WTC11 (cell line): ENCODE results near the gene DISC1. TPM values are rescaled to one million over a fixed set of nuclear protein-coding genes. Genes with fewer than 3 reads are reported as not detected.
A peak's percentile ranks its signal among the peaks of the same experiment; 100 is the strongest.

Experiments used
- ATAC-seq: fragments of 200-7000 bp; cut with Tn5 transposase; 2 replicates; pipeline ENCODE4 v1.10.0; 2021; ENCODE audit warnings: mild to moderate bottlenecking, moderate library complexity
- CTCF ChIA-PET: fragments of 300-600 bp; sonication (Branson Sonifier 250); formaldehyde crosslinking; loops from one replicate; lab custom pipeline; 2021; ENCODE audit warnings: antibody characterized with exemption; lab: Charles Lee
- POLR2A ChIA-PET: fragments of 350-600 bp; sonication (Branson Sonifier 250); formaldehyde crosslinking; loops from one replicate; lab custom pipeline; 2021; ENCODE audit warnings: antibody characterized with exemption; lab: Charles Lee
- DNase-seq: peaks from one replicate; pipeline ENCODE4 v3.0.0; 2021; ENCODE audit warnings: low spot score
- H3K27ac Mint-ChIP-seq: 2 replicates; pipeline ENCODE4 v1.8.0; 2021; ENCODE audit warnings: mixed read lengths
- H3K27me3 Mint-ChIP-seq: 2 replicates; pipeline ENCODE4 v1.8.0; 2021; ENCODE audit warnings: low read depth, mild to moderate bottlenecking, moderate library complexity, mixed read lengths
- H3K36me3 Mint-ChIP-seq: 2 replicates; pipeline ENCODE4 v1.8.0; 2021; ENCODE audit warnings: mixed read lengths
- H3K4me1 Mint-ChIP-seq: 2 replicates; pipeline ENCODE4 v1.8.0; 2022; ENCODE audit warnings: mixed read lengths
- H3K4me3 Mint-ChIP-seq: 2 replicates; pipeline ENCODE4 v1.8.0; 2021; ENCODE audit warnings: mild to moderate bottlenecking, moderate library complexity, mixed read lengths
- H3K9me3 Mint-ChIP-seq: 2 replicates; pipeline ENCODE4 v1.8.0; 2021; ENCODE audit warnings: mixed read lengths
- ATF2 ChIP-seq: sonication (generic); formaldehyde crosslinking; IDR thresholded peaks from 2 replicates; pipeline ENCODE4 v1.8.1; 2022; ENCODE audit warnings: low read depth, missing genetic modification reagents, borderline replicate concordance
- CDX4 ChIP-seq: fragments of 250-450 bp; sonication (Bioruptor Pico); IDR thresholded peaks from 2 replicates; pipeline ENCODE4 v1.9.0; 2021; ENCODE audit warnings: moderate library complexity, mild to moderate bottlenecking, inconsistent platforms, borderline replicate concordance
- ELF4 ChIP-seq: sonication (generic); formaldehyde crosslinking; IDR thresholded peaks from 2 replicates; pipeline ENCODE4 v1.8.1; 2022; ENCODE audit warnings: low read depth, mild to moderate bottlenecking, moderate library complexity, missing genetic modification reagents
- ERG ChIP-seq: fragments of 250-450 bp; sonication (Bioruptor Pico); IDR thresholded peaks from 2 replicates; pipeline ENCODE4 v1.8.0; 2021; ENCODE audit warnings: mild to moderate bottlenecking
- GABPB1 ChIP-seq: sonication (generic); formaldehyde crosslinking; IDR thresholded peaks from 2 replicates; pipeline ENCODE4 v1.8.1; 2023; ENCODE audit warnings: mild to moderate bottlenecking, missing genetic modification reagents
- GRHL2 ChIP-seq: fragments of 250-450 bp; sonication (Bioruptor Pico); IDR thresholded peaks from 2 replicates; pipeline ENCODE4 v1.8.0; 2022; ENCODE audit warnings: mild to moderate bottlenecking, moderate library complexity; ENCODE audit not compliant: insufficient replicate concordance, severe bottlenecking
- HMGA2 ChIP-seq: fragments of 250-450 bp; sonication (Bioruptor Pico); IDR thresholded peaks from 2 replicates; pipeline ENCODE4 v1.4.0; 2021; ENCODE audit warnings: mild to moderate bottlenecking, moderate library complexity
- MYBL2 ChIP-seq: sonication (generic); formaldehyde crosslinking; IDR thresholded peaks from 2 replicates; pipeline ENCODE4 v1.8.1; 2023; ENCODE audit warnings: mild to moderate bottlenecking, moderate library complexity, missing genetic modification reagents
- NFATC4 ChIP-seq: fragments of 250-450 bp; sonication (Bioruptor Pico); IDR thresholded peaks from 2 replicates; pipeline ENCODE4 v1.9.0; 2021; ENCODE audit warnings: mild to moderate bottlenecking
- NFE2L1 ChIP-seq: sonication (generic); formaldehyde crosslinking; IDR thresholded peaks from 2 replicates; pipeline ENCODE4 v1.8.1; 2023; ENCODE audit warnings: missing genetic modification reagents
- NR1H2 ChIP-seq: sonication (generic); formaldehyde crosslinking; IDR thresholded peaks from 2 replicates; pipeline ENCODE4 v1.9.0; 2021; ENCODE audit warnings: mild to moderate bottlenecking, moderate library complexity, missing genetic modification reagents
- NR2C2 ChIP-seq: sonication (generic); formaldehyde crosslinking; IDR thresholded peaks from 2 replicates; pipeline ENCODE4 v1.8.0; 2022; ENCODE audit warnings: mild to moderate bottlenecking, missing genetic modification reagents
- NR3C1 ChIP-seq: sonication (generic); formaldehyde crosslinking; conservative IDR thresholded peaks from 2 replicates; pipeline ENCODE4 v1.8.1; 2023; ENCODE audit warnings: low read depth, mild to moderate bottlenecking, missing genetic modification reagents
- RELA ChIP-seq: sonication (generic); formaldehyde crosslinking; IDR thresholded peaks from 2 replicates; pipeline ENCODE4 v1.8.1; 2022; ENCODE audit warnings: missing genetic modification reagents, mild to moderate bottlenecking, borderline replicate concordance
- RORB ChIP-seq: fragments of 250-450 bp; sonication (Bioruptor Pico); IDR thresholded peaks from 2 replicates; pipeline ENCODE4 v1.9.0; 2021; ENCODE audit warnings: mild to moderate bottlenecking
- SMAD4 ChIP-seq: sonication (generic); formaldehyde crosslinking; IDR thresholded peaks from 2 replicates; pipeline ENCODE4 v1.8.0; 2022; ENCODE audit warnings: mild to moderate bottlenecking, missing genetic modification reagents
- SOX15 ChIP-seq: fragments of 250-450 bp; sonication (Bioruptor Pico); IDR thresholded peaks from 2 replicates; pipeline ENCODE4 v1.9.0; 2021; ENCODE audit warnings: mild to moderate bottlenecking
- SP1 ChIP-seq: sonication (generic); formaldehyde crosslinking; conservative IDR thresholded peaks from 2 replicates; pipeline ENCODE4 v1.8.1; 2022; ENCODE audit warnings: missing genetic modification reagents
- STAT6 ChIP-seq: sonication (generic); formaldehyde crosslinking; conservative IDR thresholded peaks from 2 replicates; pipeline ENCODE4 v1.8.1; 2023; ENCODE audit warnings: mild to moderate bottlenecking, low read depth, missing genetic modification reagents, moderate library complexity
- TEAD4 ChIP-seq: sonication (generic); formaldehyde crosslinking; IDR thresholded peaks from 2 replicates; pipeline ENCODE4 v1.8.0; 2022; ENCODE audit warnings: mild to moderate bottlenecking, missing genetic modification reagents
- TP53 ChIP-seq: sonication (generic); formaldehyde crosslinking; IDR thresholded peaks from 2 replicates; pipeline ENCODE4 v1.8.1; 2023; ENCODE audit warnings: mild to moderate bottlenecking, missing genetic modification reagents
- USF1 ChIP-seq: sonication (generic); formaldehyde crosslinking; IDR thresholded peaks from 2 replicates; pipeline ENCODE4 v1.8.0; 2022; ENCODE audit warnings: mild to moderate bottlenecking, missing genetic modification reagents
- ZNF232 ChIP-seq: sonication (generic); formaldehyde crosslinking; IDR thresholded peaks from 2 replicates; pipeline ENCODE4 v1.8.0; 2022; ENCODE audit warnings: mild to moderate bottlenecking, missing genetic modification reagents
- ZNF396 ChIP-seq: fragments of 250-450 bp; sonication (Bioruptor Pico); IDR thresholded peaks from 2 replicates; pipeline ENCODE4 v1.8.0; 2021; ENCODE audit warnings: mild to moderate bottlenecking, moderate library complexity, borderline replicate concordance
- ZNF671 ChIP-seq: fragments of 250-450 bp; sonication (Bioruptor Pico); IDR thresholded peaks from 2 replicates; pipeline ENCODE4 v1.8.0; 2021; ENCODE audit warnings: mild to moderate bottlenecking
- total RNA-seq: library from RNA; stranded (reverse); gene quantifications from 3 replicates; pipeline ENCODE4 v1.2.3, GENCODE V29; 2021

The DISC1 gene
- total RNA-seq, 1 experiment from 2014 or later, result 5.5 TPM

GRCh38 chr1:231841616-231842344 is 215.2 kb downstream of the DISC1 start:
- peaks cover 4% of the 10 kb centered on the region; the same call in 1 of the 2 replicates for H3K27me3 Mint-ChIP-seq
- POLR2A ChIA-PET, result no interaction called here
- DNase-seq (no peak), ATAC-seq (no peak)
- H3K36me3 Mint-ChIP-seq, result no peaks in the 10 kb centered on the region
- H3K9me3 Mint-ChIP-seq, result no peaks in the 10 kb centered on the region
- peaks cover 6% of the 10 kb centered on the region for H3K4me1 Mint-ChIP-seq
- no peak overlapping the region for H3K27ac Mint-ChIP-seq
- no peak overlapping the region for H3K4me3 Mint-ChIP-seq
- TF ChIP-seq NFE2L1 (CRISPR knock-in tag) (no peak), RORB (CRISPR knock-in tag) (no peak), USF1 (CRISPR knock-in tag) (no peak), NR2C2 (no peak), GRHL2 (CRISPR knock-in tag) (no peak), GABPB1 (CRISPR knock-in tag) (peak; percentile 56), TEAD4 (CRISPR knock-in tag) (no peak), ZNF671 (no peak)
- TF ChIP-seq, all 79 proteins: peak for 1
- CTCF ChIA-PET, result no interaction called here

GRCh38 chr1:231842441-231842840 is 215.9 kb downstream of the DISC1 start:
- POLR2A ChIA-PET, result no interaction called here
- CTCF ChIA-PET, result no interaction called here
- Mint-ChIP-seq H3K27me3 (peaks cover 4% of the 10 kb centered on the region; the same call in 1 of the 2 replicates), H3K4me1 (peaks cover 6% of the 10 kb centered on the region), H3K4me3 (no peak overlapping the region), H3K36me3 (no peaks in the 10 kb centered on the region), H3K27ac (no peak overlapping the region), H3K9me3 (no peaks in the 10 kb centered on the region)
- DNase-seq (no peak), ATAC-seq (no peak)
- no peak for TF ChIP-seq ZNF232 (CRISPR knock-in tag)
- no peak for TF ChIP-seq NFATC4 (CRISPR knock-in tag)
- TF ChIP-seq NFE2L1 (CRISPR knock-in tag), result no peak

GRCh38 chr1:231844986-231845502 is 218.5 kb downstream of the DISC1 start:
- Mint-ChIP-seq H3K4me3 (no peak overlapping the region), H3K4me1 (peaks cover 6% of the 10 kb centered on the region), H3K36me3 (no peaks in the 10 kb centered on the region), H3K9me3 (no peaks in the 10 kb centered on the region), H3K27ac (no peak overlapping the region), H3K27me3 (peaks cover 4% of the 10 kb centered on the region; the same call in 1 of the 2 replicates)
- CTCF ChIA-PET, result interaction anchor here (1.2 to 1.5 kb wide), 3 partner anchors 39 to 782 kb away, joined by 3 to 4 read pairs (median 3); no protein-coding TSS in a partner anchor
- ATAC-seq (no peak), DNase-seq (no peak)
- POLR2A ChIA-PET, result interaction anchor here (0.7 kb wide), 2 partner anchors 452 to 482 kb away, joined by 5 read pairs; no protein-coding TSS in a partner anchor
- TF ChIP-seq NR2C2 (no peak), ERG (CRISPR knock-in tag) (no peak), ZNF396 (no peak), HMGA2 (CRISPR knock-in tag) (no peak), NR3C1 (CRISPR knock-in tag) (no peak), SP1 (no peak), ATF2 (CRISPR knock-in tag) (no peak), ELF4 (CRISPR knock-in tag) (no peak), NR1H2 (CRISPR knock-in tag) (no peak), TP53 (CRISPR knock-in tag) (no peak), RELA (CRISPR knock-in tag) (no peak), CDX4 (CRISPR knock-in tag) (no peak), MYBL2 (CRISPR knock-in tag) (no peak), STAT6 (no peak), SMAD4 (CRISPR knock-in tag) (no peak), SOX15 (no peak)
